GM15510 (cell line): ENCODE results near the gene ADAMTS9.

Source experiments
- POLR2A ChIP-seq: IDR thresholded peaks from 3 replicates; pipeline ENCODE4 v1.6.1; 2011; ENCODE audit warnings: borderline replicate concordance; ENCODE audit not compliant: insufficient read length; ENCODE audit errors: extremely low read depth

Gene ADAMTS9

GRCh38 chr3:64494526-64494925, 193.3 kb downstream of the ADAMTS9 start:
- TF ChIP-seq POLR2A, result no peak

- no peak for TF ChIP-seq POLR2A
These were observed 194.7 kb downstream of the ADAMTS9 start for GRCh38 chr3:64493149-64493548.

- TF ChIP-seq POLR2A, result no peak
These were observed 196.0 kb downstream of the ADAMTS9 start for GRCh38 chr3:64491843-64492242.

GRCh38 chr3:64490180-64490724, 197.5 kb downstream of the ADAMTS9 start:
- no peak for TF ChIP-seq POLR2A

GRCh38 chr3:64489361-64490044, 198.3 kb downstream of the ADAMTS9 start:
- no peak for TF ChIP-seq POLR2A

- no peak for TF ChIP-seq POLR2A
These were observed 198.9 kb downstream of the ADAMTS9 start for GRCh38 chr3:64488939-64489338.

- no peak for TF ChIP-seq POLR2A
These were observed 203.4 kb downstream of the ADAMTS9 start for GRCh38 chr3:64484289-64484992.

GRCh38 chr3:64483467-64483866, 204.3 kb downstream of the ADAMTS9 start:
- TF ChIP-seq POLR2A, result no peak

- TF ChIP-seq POLR2A, result no peak
These were observed 212.8 kb downstream of the ADAMTS9 start for GRCh38 chr3:64475037-64475436.

- TF ChIP-seq POLR2A, result no peak
These were observed 214.3 kb downstream of the ADAMTS9 start for GRCh38 chr3:64473466-64473865.

GRCh38 chr3:64470436-64470835, 217.4 kb downstream of the ADAMTS9 start:
- no peak for TF ChIP-seq POLR2A

GRCh38 chr3:64467255-64467944, 220.4 kb downstream of the ADAMTS9 start:
- no peak for TF ChIP-seq POLR2A
